Glutamatergic neuron (in vitro differentiated cells): ENCODE data around the gene BPHL. TPM values are rescaled to one million over a fixed set of nuclear protein-coding genes. Genes with fewer than 3 reads are reported as not detected.
"Not testable (repeated sequence)": the region's sequence is repeated elsewhere in the genome, so short reads cannot be mapped to it uniquely, and the experiment has no call there.

Experiments used
- DNase-seq: peaks from one replicate; pipeline ENCODE4 v3.0.0; 2022
- H3K27ac Mint-ChIP-seq: one replicate; pipeline ENCODE4 v1.8.0; 2020; ENCODE audit warnings: mild to moderate bottlenecking, mixed read lengths, inconsistent platforms; ENCODE audit not compliant: unreplicated experiment
- H3K27me3 Mint-ChIP-seq: one replicate; pipeline ENCODE4 v1.8.0; 2020; ENCODE audit warnings: mild to moderate bottlenecking, moderate library complexity, mixed read lengths, inconsistent platforms; ENCODE audit not compliant: unreplicated experiment
- H3K36me3 Mint-ChIP-seq: one replicate; pipeline ENCODE4 v1.8.0; 2020; ENCODE audit warnings: mild to moderate bottlenecking, mixed read lengths, inconsistent platforms; ENCODE audit not compliant: unreplicated experiment
- H3K4me1 Mint-ChIP-seq: one replicate; pipeline ENCODE4 v1.8.0; 2020; ENCODE audit warnings: mild to moderate bottlenecking, low read depth, mixed read lengths, inconsistent platforms; ENCODE audit not compliant: unreplicated experiment
- H3K4me3 Mint-ChIP-seq: one replicate; pipeline ENCODE4 v1.8.0; 2020; ENCODE audit warnings: mild to moderate bottlenecking, mixed read lengths, inconsistent platforms; ENCODE audit not compliant: unreplicated experiment
- H3K9me3 Mint-ChIP-seq: one replicate; pipeline ENCODE4 v1.8.0; 2020; ENCODE audit warnings: mild to moderate bottlenecking, moderate library complexity, mixed read lengths, inconsistent platforms; ENCODE audit not compliant: unreplicated experiment
- total RNA-seq: library from RNA; stranded (reverse); fragmentation: NEBNext Ultra II Directional; extraction: Animal tissue kit (Norgen Biotek cat#: 25700); gene quantifications from one replicate; pipeline ENCODE4 v1.2.1, GENCODE V29; 2021; ENCODE audit not compliant: unreplicated experiment
- TF ChIP-seq, protein P1 (sequence below): fragments of 200-600 bp; sonication (generic); IDR thresholded peaks from one replicate; pipeline ENCODE4 v1.5.0; 2021; ENCODE audit not compliant: partially characterized antibody, unreplicated experiment

Gene BPHL
- total RNA-seq, 1 donor from 2014 or later: 72.1 TPM

DNA sequence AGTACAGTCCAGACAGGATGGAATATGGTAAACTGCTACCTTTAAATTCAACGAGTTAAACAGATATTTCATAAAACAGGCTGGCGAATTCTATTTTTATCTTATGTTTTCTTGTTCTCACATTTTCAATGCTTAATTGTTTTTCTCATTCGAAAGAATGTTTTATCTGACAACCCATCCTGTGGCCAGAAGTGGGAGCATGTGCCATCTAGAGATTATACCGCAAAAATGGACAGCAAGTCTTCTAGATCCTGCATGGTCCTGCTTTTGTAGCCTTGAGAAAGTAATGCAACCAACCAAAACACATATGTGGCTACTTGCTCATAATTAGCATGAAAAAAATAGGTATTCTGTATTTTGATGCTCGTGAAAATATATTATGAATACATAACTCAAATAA lies 78.3 kb downstream of the BPHL start:
- TF ChIP-seq, protein P1, sequence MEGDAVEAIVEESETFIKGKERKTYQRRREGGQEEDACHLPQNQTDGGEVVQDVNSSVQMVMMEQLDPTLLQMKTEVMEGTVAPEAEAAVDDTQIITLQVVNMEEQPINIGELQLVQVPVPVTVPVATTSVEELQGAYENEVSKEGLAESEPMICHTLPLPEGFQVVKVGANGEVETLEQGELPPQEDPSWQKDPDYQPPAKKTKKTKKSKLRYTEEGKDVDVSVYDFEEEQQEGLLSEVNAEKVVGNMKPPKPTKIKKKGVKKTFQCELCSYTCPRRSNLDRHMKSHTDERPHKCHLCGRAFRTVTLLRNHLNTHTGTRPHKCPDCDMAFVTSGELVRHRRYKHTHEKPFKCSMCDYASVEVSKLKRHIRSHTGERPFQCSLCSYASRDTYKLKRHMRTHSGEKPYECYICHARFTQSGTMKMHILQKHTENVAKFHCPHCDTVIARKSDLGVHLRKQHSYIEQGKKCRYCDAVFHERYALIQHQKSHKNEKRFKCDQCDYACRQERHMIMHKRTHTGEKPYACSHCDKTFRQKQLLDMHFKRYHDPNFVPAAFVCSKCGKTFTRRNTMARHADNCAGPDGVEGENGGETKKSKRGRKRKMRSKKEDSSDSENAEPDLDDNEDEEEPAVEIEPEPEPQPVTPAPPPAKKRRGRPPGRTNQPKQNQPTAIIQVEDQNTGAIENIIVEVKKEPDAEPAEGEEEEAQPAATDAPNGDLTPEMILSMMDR: no peak
- peaks cover 4% of the 10 kb centered on the region for H3K36me3 Mint-ChIP-seq
- H3K9me3 Mint-ChIP-seq: peaks cover 2% of the 10 kb centered on the region
- no peak for DNase-seq
- no peak overlapping the region for H3K27ac Mint-ChIP-seq
- H3K4me1 Mint-ChIP-seq: no peaks in the 10 kb centered on the region
- peak overlapping the region; percentile 64 for H3K4me3 Mint-ChIP-seq
- H3K27me3 Mint-ChIP-seq: peaks cover 2% of the 10 kb centered on the region

DNA sequence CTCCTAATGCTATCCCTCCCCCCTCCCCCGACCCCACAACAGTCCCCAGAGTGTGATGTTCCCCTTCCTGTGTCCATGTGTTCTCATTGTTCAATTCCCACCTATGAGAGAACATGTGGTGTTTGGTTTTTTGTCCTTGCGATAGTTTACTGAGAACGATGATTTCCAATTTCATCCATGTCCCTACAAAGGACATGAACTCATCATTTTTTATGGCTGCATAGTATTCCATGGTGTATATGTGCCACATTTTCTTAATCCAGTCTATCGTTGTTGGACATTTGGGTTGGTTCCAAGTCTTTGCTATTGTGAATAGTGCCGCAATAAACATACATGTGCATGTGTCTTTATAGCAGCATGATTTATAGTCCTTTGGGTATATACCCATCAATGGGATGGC lies 79.2 kb downstream of the BPHL start:
- DNase-seq, H3K36me3 Mint-ChIP-seq, H3K27ac Mint-ChIP-seq, H3K4me3 Mint-ChIP-seq, H3K27me3 Mint-ChIP-seq, H3K4me1 Mint-ChIP-seq, H3K9me3 Mint-ChIP-seq: not testable (repeated sequence)

DNA sequence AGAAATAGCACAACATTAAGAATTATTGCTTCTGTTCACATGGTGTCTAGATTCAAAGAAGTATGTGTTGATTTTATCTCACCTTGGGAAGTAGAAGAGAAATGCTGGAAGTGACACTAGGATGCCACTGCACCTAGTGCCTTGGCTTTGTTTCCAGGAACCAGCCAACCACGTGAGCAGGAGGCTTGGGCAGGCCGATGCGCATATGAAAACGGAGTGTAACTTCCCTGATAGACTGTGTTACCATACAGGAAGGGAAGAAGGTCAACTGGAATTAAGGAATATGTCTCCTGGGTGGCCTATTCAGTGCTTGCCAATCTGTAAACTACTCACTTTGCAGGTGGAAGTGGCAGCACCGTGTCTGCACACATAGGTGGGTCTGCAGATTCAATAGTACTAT lies 80.9 kb downstream of the BPHL start:
- no peak for DNase-seq
- Mint-ChIP-seq H3K27me3 (peaks cover 2% of the 10 kb centered on the region), H3K9me3 (no peaks in the 10 kb centered on the region), H3K36me3 (peaks cover 19% of the 10 kb centered on the region), H3K4me1 (no peaks in the 10 kb centered on the region), H3K4me3 (no peak overlapping the region), H3K27ac (no peak overlapping the region)
- TF ChIP-seq, protein P1: no peak

DNA sequence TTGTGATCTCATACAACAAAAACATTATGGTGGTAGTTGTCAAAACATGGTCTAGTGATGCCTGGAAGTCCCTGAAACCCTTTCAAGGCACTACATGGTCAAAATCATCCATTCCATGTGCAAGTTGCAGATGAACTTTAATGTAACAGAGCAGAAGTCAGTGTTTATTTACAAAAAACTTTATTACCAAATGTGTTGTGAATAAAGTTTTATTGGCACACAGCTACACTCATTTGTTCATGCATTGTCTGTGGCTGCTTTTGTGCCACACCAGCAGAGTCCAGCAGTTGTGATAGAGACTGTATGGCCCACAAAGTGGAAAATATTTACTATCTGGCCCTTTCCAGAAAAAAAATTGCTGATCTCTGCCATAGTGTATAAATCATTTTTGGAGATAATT lies 82.2 kb downstream of the BPHL start:
- DNase-seq: no peak
- H3K9me3 Mint-ChIP-seq: peaks cover 2% of the 10 kb centered on the region
- H3K27me3 Mint-ChIP-seq: peaks cover 2% of the 10 kb centered on the region
- H3K4me3 Mint-ChIP-seq: no peak overlapping the region
- H3K36me3 Mint-ChIP-seq: peaks cover 25% of the 10 kb centered on the region
- H3K4me1 Mint-ChIP-seq: no peaks in the 10 kb centered on the region
- no peak overlapping the region for H3K27ac Mint-ChIP-seq
- TF ChIP-seq, protein P1: no peak

DNA sequence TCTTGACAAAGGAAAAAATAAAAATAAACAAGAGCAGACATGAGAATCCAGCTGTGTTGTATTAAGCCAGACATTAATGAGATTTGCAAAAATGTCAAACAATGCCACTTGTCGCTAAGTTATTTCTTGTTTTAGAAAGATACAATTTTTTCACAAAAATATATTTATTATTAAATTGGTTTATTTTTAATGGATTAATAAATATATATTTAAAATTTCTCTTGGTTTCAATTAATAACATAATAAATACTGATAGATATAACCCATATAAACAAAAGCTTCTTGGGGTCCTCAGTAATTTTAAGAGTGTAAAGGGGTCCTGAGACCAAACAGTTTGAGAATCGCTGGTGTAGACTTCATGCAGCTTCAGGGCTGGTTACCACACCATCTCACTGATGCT lies 82.9 kb downstream of the BPHL start:
- H3K36me3 Mint-ChIP-seq: peaks cover 25% of the 10 kb centered on the region
- TF ChIP-seq, protein P1: no peak
- H3K27me3 Mint-ChIP-seq: peaks cover 2% of the 10 kb centered on the region
- H3K27ac Mint-ChIP-seq: no peak overlapping the region
- no peak overlapping the region for H3K4me3 Mint-ChIP-seq
- H3K4me1 Mint-ChIP-seq: no peaks in the 10 kb centered on the region
- no peak for DNase-seq
- H3K9me3 Mint-ChIP-seq: peaks cover 2% of the 10 kb centered on the region

Other genes starting within 250 kb of the BPHL start
- 23.8 TPM for gene SERPINB9, start 215.4 kb upstream of the BPHL start, total RNA-seq
- gene SERPINB6, start 147.1 kb upstream of the BPHL start, total RNA-seq: 14.0 TPM
- gene NQO2, start 118.8 kb upstream of the BPHL start, total RNA-seq: 28.1 TPM
- gene RIPK1, start 50.2 kb upstream of the BPHL start, total RNA-seq: 10.6 TPM
- gene TUBB2A, start 38.8 kb downstream of the BPHL start, total RNA-seq: 769 TPM
- gene TUBB2B, start 108.9 kb downstream of the BPHL start, total RNA-seq: 1,777 TPM
- 37.2 TPM for gene PSMG4, start 140.2 kb downstream of the BPHL start, total RNA-seq